Glomerular visceral epithelial cell (primary cell): Measurements from ENCODE around the gene PARP15.
"Not testable (repeated sequence)": the region's sequence is repeated elsewhere in the genome, so short reads cannot be mapped to it uniquely, and the experiment has no call there.

Source experiments
- DNase-seq: peaks from one replicate; pipeline ENCODE4 v3.0.0-alpha.2; 2016; ENCODE audit errors: extremely low spot score

Gene PARP15

DNA sequence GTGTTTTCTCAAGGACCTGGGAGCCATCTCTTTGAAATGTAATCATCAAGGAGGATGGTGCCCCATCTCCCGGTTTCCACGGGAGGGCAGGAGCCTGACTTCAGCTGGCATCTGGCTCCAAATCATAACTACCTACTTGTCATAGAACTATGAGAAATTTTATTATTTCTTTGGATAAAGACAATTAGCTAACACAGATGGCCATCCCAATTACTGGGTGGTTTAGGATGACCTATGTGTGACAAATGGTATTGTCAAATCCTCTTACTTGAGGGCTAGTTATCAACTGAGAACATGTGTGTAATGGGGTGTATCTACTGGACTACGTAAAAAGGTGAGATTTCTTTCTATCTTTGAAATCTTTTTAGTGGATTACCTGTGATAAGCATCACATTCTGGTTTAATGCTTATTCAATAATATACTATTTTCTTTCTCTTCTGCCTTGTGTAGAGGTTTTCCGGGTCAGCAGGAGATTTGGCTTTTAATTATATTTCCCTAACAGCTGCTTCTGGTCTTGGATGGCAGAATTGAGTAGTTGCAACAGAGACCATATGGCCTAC lies 87.9 kb downstream of the PARP15 start:
- no peak for DNase-seq

DNA sequence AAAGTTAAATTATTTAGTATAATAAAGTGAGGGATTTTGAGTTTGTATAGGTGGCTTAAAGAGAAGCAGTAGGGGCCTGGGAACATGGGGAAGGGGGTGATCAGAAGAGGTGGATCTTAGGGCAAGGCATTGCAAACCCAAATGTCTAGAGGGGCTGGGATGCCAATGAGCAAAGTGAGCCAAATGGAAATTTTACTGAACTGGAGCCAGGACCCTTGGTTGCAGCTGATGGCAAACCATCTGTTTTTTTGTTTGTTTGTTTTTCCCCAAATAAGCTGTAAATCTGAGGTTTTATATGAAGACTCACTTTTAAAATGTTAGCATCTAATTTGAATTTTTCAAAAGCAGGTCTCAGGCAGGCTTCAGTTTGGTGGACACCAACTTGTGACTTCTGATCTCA lies 88.4 kb downstream of the PARP15 start:
- no peak for DNase-seq

DNA sequence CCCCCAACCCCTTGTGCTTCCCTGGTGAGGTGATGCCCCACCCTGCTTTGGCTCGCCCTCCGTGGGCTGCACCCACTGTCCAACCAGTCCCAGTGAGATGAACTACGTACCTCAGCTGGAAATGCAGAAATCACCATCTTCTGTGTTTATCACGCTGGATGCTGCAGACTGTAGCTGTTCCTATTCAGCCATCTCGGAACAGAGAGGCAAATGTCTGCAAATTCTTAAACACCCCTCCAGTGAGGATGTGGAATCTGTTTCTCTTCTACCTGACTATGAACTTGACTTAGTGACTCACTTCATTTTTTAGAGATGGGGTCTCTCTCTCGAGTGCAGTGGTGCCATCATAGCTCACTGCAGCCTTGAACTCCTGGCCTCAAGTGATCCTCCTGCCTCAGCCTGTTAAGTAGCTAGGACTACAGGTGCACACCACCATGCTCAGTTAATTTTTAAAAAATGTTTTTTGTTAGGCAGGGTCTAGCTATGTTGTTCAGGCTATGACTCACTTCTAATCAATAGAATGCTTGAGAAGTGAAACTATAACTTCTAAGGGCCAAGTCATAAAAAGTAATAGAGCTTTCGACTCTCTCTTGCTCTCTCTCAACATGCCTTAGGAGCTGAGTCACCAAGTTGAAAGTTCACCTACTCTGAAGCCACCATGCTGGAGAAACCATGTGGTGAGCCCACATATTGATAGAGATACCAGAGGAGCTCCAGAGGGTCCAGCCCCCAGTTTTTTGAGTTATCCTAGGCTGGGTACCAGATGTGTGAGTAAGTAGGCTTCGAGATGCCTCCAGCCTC lies 91.7 kb downstream of the PARP15 start:
- DNase-seq = peak; percentile 24

DNA sequence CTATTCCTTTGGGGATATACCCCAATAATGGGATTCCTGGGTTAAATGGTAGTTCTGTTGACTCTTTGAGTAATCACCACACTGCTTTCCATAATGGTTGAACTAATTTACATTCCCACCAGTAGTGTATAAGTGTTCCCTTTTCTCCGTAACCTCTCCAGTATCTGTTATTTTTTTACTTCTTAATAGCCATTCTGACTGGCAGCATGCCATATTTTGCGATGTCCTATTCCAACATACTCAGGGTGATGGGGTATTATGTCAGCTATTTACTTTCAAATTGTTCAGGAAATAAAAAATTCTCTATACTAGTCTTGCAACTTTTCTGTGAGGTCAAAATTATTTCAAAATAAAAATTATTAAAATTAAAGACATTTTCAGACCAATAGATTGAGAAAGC lies 94.1 kb downstream of the PARP15 start:
- no peak for DNase-seq

DNA sequence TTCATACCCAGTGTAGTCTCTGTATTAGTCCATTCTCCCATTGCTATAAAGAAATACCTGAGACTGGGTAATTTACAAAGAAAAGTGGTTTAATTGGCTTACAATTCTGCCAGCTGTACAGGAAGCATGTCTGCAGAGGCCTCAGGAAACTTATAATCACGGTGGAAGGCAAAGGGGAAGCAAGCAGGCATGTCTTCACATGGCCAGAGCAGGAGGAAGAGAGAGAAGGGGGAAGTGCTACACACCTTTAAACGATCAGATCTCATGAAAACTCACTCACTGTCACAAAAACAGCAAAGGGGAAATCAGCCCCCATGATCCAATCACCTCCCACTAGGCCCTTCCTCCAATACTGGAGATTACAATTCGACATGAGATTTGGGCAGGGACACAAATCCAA lies 96.9 kb downstream of the PARP15 start:
- DNase-seq = no peak

DNA sequence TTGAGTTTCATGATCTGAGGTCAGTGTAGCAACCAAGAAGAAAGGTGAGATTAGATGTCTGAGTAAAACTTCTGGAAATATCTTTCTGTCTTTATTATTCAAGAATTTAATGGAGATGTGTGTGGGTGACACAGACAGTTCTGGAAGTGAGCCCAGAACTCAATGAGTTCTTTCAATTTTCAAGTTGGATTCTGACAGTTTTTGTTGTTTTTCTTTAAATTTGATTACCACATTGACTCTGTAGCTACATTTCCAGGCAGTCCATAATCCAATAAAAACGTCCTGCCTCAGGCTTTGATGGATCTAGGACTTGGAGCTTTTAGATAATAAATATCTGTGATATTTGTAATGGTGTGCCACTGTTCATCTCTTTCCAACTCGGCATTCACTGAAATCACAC lies 99.3 kb downstream of the PARP15 start:
- no peak for DNase-seq

DNA sequence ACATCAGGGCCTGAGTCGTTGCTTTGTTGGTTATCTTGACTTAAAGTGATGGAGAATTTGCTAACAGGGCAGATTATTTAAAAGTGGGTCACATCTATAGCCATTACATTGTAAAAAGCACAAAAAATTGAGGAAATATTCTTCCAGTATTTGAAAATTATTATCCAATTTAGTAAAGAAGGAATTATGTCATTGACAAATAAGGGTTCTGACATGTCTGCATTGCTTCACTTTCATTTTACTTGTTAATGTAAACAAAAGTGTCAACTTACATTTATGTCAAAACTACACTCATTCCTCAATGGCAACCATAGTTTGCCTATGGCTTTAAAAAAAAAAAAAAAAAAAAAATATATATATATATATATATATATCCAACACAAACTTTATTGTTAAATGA lies 99.8 kb downstream of the PARP15 start:
- no peak for DNase-seq

DNA sequence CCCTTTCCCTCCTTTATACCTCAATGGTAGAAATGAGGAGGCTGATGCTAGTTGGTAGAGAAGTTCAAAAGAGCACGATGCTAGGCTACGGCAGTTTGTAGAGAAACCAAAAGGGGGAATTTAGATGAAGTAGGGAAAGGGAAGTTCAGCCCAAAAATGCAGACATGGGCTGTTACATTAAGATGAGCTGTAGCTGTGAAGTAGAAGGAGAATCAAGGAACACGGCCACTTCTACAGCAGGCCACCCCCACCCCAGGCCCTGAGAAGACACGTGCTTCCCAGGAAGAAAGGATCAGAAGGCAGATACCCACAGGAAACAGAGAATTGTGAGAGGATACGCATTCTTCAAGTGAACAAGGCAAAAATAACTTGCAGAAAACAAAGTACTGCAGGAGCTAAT lies 101.1 kb downstream of the PARP15 start:
- DNase-seq = no peak

DNA sequence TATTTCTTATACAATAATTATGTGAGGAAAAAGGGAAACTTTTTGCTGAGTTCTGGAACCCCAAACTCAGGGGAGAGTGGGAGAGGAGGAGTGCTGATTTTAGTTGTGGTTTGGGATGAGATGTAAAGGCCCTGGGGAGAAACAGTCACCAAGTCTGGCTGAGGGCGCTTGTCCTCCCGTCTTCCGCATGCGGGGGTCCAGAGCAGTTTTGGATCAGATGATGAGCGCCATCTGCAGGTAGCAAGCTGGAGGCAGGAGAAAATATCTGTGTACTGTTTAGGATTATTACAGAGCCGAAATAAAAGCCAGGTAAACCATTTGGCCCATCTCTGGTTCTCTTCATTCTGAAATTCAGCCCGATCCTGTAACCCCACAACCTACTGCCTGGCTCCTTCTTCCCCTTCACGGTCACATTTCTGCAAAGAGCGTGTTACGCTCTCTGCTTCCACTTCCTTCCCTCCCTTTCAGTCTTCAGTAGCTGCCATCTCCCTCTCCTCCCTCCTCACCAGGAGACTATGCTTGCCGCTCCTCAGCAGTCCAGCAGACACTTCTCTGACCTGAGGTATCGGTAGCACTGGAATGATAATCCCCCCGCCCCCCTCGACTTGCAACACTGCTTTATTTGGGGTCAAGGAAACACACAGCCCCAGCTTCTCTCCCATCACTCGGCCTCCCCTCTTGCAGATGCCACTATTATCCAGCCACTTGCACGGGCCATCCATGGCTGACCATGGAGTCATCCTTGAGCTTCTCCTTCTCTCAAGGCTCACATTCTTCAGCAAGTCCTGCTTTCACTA lies 101.8 kb downstream of the PARP15 start:
- DNase-seq = peak; percentile 77

DNA sequence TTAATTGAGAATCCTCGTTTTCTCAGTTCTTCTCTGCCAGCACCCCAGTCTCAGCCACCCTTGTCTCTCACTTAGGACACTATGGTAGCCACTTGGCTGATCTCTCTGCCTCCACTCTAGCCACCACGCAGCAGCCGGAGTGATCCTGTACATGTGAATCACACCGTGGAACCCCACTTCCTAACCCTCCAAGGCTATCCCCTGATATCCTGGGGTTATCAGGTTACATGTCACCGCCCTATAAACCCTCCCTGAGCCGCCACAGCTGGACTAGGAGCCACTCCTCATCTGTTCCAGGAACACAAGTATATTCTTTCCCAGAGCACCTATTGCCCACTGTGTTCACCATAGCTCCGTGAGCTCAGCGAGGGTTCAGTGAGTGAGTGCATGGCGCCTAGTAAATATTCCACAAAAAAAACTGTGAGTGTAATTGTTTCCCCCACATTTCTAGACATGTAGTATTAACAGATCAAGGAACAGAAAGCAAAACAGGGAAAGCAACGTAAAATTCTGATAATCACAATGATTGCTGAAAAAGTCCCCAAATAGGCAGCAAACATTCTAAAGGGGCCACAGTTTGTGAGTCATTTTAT lies 102.5 kb downstream of the PARP15 start:
- DNase-seq = peak; percentile 17

DNA sequence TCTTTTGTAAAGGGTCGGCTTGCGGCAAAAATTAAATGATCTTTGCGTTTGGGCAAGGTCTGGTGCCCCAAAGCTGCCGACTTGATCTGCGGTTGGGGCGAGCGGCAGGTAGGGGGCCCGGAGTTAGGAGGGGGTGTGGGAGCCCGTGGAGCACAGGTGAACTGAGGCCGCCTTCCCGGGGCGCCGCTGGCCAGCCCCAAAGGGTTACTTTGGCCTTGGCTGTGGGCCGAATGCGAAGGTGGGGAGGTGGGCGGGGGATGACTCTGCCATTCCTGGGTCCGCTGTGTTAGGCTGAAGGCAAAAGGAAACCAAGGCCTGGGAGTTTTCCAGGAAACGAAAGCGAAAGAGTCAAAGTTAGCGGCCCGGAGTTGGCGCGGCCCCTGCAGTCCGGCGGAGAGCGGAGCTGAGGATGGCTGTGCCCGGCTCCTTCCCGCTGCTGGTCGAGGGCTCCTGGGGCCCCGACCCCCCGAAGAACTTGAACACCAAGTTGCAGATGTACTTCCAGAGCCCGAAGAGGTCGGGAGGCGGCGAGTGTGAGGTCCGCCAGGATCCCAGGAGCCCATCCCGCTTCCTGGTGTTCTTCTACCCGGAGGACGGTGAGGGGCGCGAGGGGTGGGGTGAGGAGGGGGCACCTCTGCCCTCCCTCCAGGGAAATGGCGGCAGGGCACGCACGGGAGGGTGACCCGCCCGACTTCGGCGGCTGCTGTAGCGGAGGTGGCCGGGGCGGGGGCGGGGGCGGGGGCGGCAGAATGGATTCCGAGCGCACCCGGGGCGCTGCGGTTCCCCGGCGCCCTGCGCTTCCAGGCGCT lies 103.2 kb downstream of the PARP15 start, which contains the start of gene PARP14:
TSS of gene PARP14 (plus strand) at position 365 of the 809 bp plus-strand sequence. CDS start at position 410, 45 bp downstream.
- DNase-seq = peak; percentile 71

DNA sequence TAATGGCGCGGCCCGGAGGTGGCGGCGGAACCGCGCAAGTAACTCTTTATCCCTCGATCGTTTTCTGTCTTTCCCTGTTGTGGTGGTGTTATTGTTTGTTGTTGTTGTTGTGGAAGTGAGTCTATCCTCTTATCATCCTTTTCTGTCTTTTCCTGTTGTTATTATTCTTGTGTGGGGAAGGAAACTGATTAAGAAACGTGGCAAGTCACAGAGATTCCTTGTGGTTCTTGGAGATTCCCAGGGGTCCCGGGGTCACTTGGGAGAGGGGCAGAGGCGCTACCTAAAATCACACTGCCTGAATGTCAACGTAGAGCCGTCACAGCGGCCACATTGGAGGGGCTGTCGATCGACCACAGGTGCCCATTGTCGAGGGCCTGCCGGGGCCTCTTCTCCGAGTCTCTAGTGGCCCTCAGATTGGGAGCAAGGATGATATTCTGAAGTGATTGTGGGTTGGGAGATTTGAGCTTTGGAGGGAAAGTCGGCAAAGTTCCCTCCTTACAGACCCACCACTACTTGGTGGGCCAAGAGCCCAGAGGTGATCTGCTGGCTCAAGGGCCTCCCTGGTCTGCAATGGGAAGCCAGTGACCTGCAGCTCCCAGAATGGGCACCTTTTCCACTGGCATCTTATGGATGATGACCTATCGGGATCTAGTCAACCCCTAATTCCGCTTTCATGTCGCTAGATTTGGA lies 104.0 kb downstream of the PARP15 start:
- no peak for DNase-seq

DNA sequence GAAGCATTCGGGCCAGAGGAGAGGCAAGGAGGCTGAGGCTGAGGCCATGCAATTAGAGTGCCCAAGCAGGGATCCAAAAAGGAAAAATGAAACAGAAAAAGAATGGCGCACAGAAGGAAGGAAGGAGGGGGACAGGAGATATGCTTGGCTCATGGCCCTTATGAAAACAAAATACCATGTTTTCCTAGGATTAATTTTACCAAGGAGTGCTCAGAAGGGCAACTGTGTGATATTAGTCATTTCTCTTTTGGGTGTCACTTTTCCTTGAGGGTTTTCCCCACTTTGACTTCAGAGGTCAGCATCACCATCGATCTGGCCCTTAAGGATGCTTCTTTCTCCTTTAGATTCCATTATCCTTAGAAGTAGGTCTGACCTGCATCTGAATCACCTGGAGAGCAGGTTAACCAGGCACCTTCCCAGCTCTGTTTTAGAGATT lies 104.5 kb downstream of the PARP15 start:
- no peak for DNase-seq

DNA sequence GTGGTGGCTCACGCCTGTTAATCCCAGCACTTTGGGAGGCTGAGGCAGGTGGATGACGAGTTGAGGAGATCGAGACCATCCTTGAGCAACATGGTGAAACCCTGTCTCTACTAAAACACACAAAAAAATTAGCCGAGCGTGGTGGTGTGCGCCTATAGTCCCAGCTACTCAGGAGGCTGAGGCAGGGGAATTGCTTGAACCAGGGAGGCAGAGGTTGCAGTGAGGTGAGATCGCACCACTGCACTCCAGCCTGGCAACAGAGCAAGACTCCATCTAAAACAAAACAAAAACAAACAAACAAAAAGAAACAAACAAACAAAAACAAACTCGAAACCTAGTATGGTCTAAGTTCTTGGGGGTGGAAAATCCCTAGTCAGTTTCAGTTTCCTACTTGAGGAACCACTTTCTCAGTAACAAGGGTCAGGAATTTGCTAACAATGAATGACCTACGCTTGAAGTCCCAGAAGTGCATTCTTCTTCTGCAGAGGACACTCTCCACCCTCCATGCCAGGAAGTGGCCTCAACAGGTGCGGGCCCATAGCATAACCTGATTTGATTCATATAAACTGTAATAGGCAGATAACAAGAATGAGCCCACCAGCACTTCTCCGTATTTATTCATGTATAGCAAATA lies 105.4 kb downstream of the PARP15 start:
- not testable (repeated sequence) for DNase-seq

DNA sequence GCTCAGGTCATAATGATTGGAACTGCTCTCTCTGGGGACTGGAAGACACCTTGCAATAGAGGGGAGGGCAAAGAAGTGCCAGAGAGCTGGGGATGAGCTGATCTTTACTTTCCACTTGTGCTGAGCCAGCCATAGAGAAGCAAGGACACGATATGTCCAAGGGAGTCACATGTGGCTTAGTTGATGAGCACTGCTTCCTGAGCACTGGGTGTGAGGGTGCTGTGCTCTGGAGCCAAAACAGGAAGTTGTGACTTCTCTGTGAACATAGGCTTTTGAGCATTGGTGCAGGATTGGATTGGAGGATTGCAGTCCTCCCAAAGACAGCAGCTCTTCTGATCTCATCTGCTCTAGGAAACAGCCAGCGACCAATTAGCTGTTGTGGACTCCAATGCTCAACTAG lies 109.8 kb downstream of the PARP15 start:
- DNase-seq = no peak
